Tracheal epithelial cell (primary cell): Measurements from ENCODE around the gene SLC26A6. TPM values are rescaled to one million over a fixed set of nuclear protein-coding genes. Genes with fewer than 3 reads are reported as not detected.

Experiments
- total RNA-seq: library from RNA; depleted of rRNA; stranded (reverse); fragments of >200 nt; gene quantifications from 2 replicates; pipeline ENCODE4 v1.2.1, GENCODE V29; 2014

The SLC26A6 gene
- total RNA-seq = 37.5 and 38.6 TPM in 2 replicates

GRCh38 chr3:48635222-48636021 lies at the start of gene SLC26A6:
Gene SLC26A6, minus strand, starts transcription at chr3:48635461. Its CDS starts 68 bp downstream, at chr3:48635393.

GRCh38 chr3:48662753-48663488 lies 27.7 kb upstream of the SLC26A6 start, which contains the start of gene CELSR3:
Gene CELSR3, minus strand, starts transcription at chr3:48662886. Its CDS starts 252 bp downstream, at chr3:48662634.

GRCh38 chr3:48621461-48621869 lies 13.8 kb downstream of the SLC26A6 start, which contains the start of gene TMEM89:
Gene TMEM89, minus strand, starts transcription at chr3:48621769. Its CDS starts 13 bp downstream, at chr3:48621756.

GRCh38 chr3:48609088-48610005 lies 25.9 kb downstream of the SLC26A6 start, which contains the start of gene UQCRC1:
Gene UQCRC1, minus strand, starts transcription at chr3:48609646. Its CDS starts 26 bp downstream, at chr3:48609620.

GRCh38 chr3:48595075-48595525 lies 40.2 kb downstream of the SLC26A6 start, which contains the start of gene COL7A1:
Gene COL7A1, minus strand, starts transcription at chr3:48595329. Its CDS starts 170 bp downstream, at chr3:48595159.

Other genes with a start within 250 kb of the SLC26A6 start
- 74.7 and 103 TPM in 2 replicates for gene PLXNB1, start 205.4 kb downstream of the SLC26A6 start, total RNA-seq
- 38.1 and 86.5 TPM in 2 replicates for gene CCDC51, start 195.3 kb downstream of the SLC26A6 start, total RNA-seq
- 153 and 213 TPM in 2 replicates for gene TMA7, start 195.2 kb downstream of the SLC26A6 start, total RNA-seq
- gene ATRIP, start 188.7 kb downstream of the SLC26A6 start, total RNA-seq = 3.4 and 7.0 TPM in 2 replicates
- 86.5 and 110 TPM in 2 replicates for gene SHISA5, start 131.3 kb downstream of the SLC26A6 start, total RNA-seq
- 9.6 and 35.9 TPM in 2 replicates for gene PFKFB4, start 78.7 kb downstream of the SLC26A6 start, total RNA-seq
- gene UCN2, start 71.7 kb downstream of the SLC26A6 start, total RNA-seq = 6.0 and 8.5 TPM in 2 replicates
- 124 and 273 TPM in 2 replicates for gene COL7A1, start 40.1 kb downstream of the SLC26A6 start, total RNA-seq
- 525 and 769 TPM in 2 replicates for gene UQCRC1, start 25.8 kb downstream of the SLC26A6 start, total RNA-seq
- not detected in 2 replicates for gene TMEM89, start 13.7 kb downstream of the SLC26A6 start, total RNA-seq
- 1.4 and 3.4 TPM in 2 replicates for gene CELSR3, start 27.4 kb upstream of the SLC26A6 start, total RNA-seq
- 7.9 and 11.8 TPM in 2 replicates for gene NCKIPSD, start 50.5 kb upstream of the SLC26A6 start, total RNA-seq
- 39.8 and 39.9 TPM in 2 replicates for gene IP6K2, start 81.8 kb upstream of the SLC26A6 start, total RNA-seq
- gene PRKAR2A, start 212.4 kb upstream of the SLC26A6 start, total RNA-seq = 24.6 and 35.8 TPM in 2 replicates